ENCODE measurements around the gene CGB7.
"Not testable (repeated sequence)": the region's sequence is repeated elsewhere in the genome, so short reads cannot be mapped to it uniquely, and the experiment has no call there.

CGB7 gene

DNA sequence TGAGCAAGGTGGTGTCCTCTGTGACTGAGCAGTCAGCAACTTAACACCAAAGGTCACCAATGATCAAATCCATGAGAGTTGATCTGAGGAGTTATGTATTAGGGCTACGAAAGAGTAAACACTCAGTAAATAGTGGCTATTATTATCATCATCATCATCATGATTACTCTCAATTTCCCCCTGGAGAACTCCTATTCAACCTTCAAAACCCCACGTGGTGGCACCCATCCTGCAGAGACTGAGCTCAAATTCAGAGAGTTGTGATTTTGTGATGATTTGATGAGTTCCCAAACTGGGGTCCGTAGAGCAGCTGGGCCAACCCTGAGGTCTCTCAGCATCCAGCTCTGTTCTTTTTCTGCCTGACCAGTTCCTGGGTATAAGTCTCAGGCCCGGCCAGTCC, 7.7 kb downstream of the CGB7 start:
- in situ Hi-C loops (cut with MboI; ENCODE audit: low pct_unique_long_range_greater_than_20kb, low sequenced_read_pairs); DNase-seq: not testable (repeated sequence)

DNA sequence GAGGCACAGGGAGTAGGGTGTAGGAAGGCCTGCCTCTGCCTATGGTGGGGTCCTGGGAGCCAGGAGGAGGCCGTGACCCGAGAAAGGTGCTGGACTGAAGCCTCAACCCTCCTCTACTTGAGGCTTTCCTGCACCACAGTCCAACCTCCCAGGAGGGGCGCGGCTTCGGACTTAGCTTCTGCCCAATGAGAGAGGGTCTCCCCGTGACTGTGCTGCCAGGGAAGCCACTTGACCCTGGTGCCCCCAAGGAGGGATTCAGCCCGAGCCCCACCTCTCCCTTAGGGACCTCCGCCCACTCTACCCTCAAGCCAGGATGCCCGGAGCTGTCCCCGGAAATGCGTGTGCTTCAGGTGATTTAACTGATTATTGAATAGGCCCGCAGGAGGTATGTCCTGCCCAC, 8.5 kb downstream of the CGB7 start, which contains the start of gene CGB8:
TSS of gene CGB8 (minus strand) at position 101 of the 400 bp plus-strand sequence. CDS start 372 bp downstream, outside the sequence.
- in situ Hi-C loops (cut with MboI; ENCODE audit: low pct_unique_long_range_greater_than_20kb, low sequenced_read_pairs); DNase-seq: not testable (repeated sequence)

DNA sequence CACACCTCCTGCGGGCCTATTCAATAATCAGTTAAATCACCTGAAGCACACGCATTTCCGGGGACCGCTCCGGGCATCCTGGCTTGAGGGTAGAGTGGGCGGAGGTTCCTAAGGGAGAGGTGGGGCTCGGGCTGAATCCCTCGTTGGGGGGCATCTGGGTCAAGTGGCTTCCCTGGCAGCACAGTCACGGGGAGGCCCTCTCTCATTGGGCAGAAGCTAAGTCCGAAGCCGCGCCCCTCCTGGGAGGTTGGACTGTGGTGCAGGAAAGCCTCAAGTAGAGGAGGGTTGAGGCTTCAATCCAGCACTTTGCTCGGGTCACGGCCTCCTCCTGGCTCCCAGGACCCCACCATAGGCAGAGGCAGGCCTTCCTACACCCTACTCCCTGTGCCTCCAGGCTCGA, 14.0 kb downstream of the CGB7 start, which contains the start of gene CGB5:
TSS of gene CGB5 (plus strand) at position 301 of the 400 bp plus-strand sequence. CDS start 362 bp downstream, outside the sequence.
- in situ Hi-C loops (cut with MboI; ENCODE audit: low pct_unique_long_range_greater_than_20kb, low sequenced_read_pairs); DNase-seq: not testable (repeated sequence)

DNA sequence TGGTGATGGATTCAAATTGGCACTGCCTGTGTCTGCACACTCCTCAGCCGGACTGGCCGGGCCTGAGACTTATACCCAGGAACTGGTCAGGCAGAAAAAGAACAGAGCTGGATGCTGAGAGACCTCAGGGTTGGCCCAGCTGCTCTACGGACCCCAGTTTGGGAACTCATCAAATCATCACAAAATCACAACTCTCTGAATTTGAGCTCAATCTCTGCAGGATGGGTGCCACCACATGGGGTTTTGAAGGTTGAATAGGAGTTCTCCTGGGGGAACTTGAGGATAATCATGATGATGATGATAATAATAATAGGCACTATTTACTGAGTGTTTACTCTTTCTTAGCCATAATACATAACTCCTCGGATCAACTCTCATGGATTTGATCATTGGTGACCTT, 14.9 kb downstream of the CGB7 start:
- in situ Hi-C loops (cut with MboI; ENCODE audit: low pct_unique_long_range_greater_than_20kb, low sequenced_read_pairs); DNase-seq: not testable (repeated sequence)

DNA sequence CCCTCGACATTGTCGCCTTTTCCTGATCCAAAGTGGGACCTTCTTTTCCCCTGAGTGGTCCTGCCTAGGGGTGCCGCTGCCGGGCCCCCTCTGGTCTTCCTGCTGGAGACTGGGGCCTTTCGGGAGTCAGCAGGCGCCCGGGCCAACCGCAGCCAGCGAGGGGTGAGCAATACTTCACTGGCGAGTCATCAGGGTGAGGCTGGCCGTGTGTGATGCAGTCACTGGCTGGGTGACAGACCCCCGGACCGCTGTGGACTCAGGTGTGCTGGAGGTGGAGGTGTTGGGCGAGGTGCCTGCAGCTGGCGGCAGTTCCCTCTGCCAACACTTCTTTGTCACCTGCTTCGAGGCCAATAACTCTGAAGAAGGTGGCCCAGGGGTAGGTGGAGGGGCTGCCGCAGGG, 15.4 kb downstream of the CGB7 start:
- in situ Hi-C loops (cut with MboI; ENCODE audit: low pct_unique_long_range_greater_than_20kb, low sequenced_read_pairs), result no loop called here
- no peak for DNase-seq

DNA sequence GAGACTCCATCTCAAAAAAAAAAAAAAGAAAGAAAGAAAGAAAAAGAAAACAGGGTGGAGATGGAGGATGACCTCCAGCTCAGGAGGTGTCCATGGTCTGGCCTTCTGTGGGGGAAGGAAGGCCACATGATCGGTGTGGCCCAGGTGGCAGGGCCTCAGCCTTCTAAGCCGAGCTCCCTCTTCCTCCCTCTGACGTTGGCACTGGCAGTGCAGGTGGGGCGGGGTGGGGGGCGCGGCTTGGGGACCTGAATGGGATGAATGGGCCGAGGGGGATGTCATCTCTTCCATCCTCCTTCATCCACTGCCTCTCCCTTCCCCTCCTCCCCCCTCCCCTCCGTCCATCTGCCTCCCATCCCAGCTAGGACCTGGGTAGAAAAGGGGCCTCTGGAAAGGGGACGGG, 17.8 kb downstream of the CGB7 start:
- DNase-seq; in situ Hi-C loops (cut with MboI; ENCODE audit: low pct_unique_long_range_greater_than_20kb, low sequenced_read_pairs): not testable (repeated sequence)

DNA sequence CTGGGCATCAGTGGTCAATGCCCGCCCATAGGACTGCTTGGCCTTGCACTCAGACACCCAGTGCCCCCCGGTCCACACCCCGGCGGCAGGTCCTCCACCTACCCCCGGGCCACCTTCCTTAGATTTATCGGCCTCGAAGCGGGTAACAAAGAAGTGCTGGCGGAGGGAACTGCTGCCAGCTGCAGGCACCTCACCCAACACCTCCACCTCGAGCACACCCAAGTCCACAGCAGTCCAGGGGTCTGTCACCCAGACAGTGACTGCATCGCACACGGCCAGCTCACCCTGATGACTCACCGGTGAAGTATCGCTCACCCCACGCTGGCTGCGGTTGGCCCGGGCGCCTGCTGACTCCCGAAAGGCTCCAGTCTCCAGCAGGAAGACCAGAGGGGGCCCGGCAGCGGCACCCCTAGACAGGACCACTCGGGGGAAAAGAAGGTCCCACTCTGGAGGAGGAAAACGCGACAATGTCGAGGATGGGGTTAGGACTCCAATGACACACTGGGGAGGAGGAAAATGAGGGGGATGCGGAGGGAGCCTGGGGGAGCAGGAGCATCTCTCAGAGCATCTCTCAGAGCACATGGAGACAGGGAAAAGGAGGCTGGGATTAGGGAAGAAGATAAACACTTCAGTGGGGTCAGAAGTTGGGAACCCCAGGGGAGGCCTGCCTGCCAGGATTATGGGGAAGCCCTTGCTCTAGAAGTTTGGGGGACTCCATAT, 18.8 kb downstream of the CGB7 start:
- in situ Hi-C loops (cut with MboI; ENCODE audit: low pct_unique_long_range_greater_than_20kb, low sequenced_read_pairs); DNase-seq: not testable (repeated sequence)

DNA sequence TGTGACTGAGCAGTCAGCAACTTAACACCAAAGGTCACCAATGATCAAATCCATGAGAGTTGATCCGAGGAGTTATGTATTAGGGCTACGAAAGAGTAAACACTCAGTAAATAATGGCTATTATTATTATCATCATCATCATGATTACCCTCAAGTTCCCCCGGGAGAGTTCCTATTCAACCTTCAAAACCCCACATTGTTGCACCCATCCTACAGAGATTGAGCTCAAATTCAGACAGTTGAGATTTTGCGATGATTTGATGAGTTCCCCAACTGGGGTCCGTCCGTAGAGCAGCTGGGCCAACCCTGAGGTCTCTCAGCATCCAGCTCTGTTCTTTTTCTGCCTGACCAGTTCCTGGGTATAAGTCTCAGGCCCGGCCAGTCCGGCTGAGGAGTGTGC, 19.4 kb downstream of the CGB7 start:
- DNase-seq; in situ Hi-C loops (cut with MboI; ENCODE audit: low pct_unique_long_range_greater_than_20kb, low sequenced_read_pairs): not testable (repeated sequence)

DNA sequence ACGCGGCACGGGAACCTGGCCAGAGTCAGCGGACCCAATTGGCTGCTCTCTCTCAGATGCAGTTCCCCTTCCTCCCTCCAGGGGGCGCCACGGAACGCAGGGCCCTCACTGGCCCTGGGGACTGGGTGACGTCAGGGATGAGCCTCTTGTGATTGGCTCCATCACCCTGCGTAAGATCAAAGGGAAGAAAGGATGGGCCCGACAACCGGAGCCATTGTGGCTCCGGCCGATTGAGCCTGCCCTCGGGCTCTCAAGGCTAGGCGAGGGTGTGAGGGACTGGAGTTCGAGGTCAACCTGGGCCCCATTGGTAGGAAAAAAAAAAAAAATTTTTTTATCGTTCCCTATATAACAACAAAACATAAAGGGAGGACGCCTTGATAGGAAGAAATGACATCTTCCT, 20.7 kb downstream of the CGB7 start, which contains the start of gene CGB1:
TSS of gene CGB1 (minus strand) at position 81 of the 400 bp plus-strand sequence. CDS start 184 bp downstream, outside the sequence.
- in situ Hi-C loops (cut with MboI; ENCODE audit: low pct_unique_long_range_greater_than_20kb, low sequenced_read_pairs), result not testable (repeated sequence)
- peak; percentile 37 for DNase-seq

DNA sequence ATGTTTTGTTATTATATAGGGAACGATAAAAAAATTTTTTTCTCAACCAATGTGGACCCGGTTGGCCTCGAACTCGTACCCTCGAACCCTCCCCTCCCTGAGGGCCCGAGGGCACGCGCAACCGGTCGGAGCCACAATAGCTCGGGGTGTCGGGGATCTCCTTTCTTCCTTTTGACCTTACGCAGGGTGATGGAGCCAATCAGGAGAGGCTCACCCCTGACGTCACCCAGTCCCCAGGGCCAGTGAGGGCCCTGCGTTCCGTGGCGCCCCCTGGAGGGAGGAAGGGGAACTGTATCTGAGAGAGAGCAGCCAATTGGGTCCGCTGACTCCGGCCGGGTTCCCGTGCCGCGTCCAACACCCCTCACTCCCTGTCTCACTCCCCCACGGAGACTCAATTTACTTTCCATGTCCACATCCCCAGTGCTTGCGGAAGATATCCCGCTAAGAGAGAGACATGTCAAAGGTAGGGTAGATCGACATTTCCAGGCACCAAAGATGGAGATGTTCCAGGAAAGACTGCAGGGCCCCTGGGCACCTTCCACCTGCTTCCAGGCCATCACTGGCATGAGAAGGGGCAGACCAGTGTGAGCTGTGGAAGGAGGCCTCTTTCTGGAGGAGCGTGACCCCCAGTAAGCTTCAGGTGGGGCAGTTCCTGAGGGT, 25.8 kb downstream of the CGB7 start, which contains the start of gene CGB2:
TSS of gene CGB2 (plus strand) at position 249 of the 660 bp plus-strand sequence. CDS start at position 455, 206 bp downstream.
- DNase-seq; in situ Hi-C loops (cut with MboI; ENCODE audit: low pct_unique_long_range_greater_than_20kb, low sequenced_read_pairs): not testable (repeated sequence)

DNA sequence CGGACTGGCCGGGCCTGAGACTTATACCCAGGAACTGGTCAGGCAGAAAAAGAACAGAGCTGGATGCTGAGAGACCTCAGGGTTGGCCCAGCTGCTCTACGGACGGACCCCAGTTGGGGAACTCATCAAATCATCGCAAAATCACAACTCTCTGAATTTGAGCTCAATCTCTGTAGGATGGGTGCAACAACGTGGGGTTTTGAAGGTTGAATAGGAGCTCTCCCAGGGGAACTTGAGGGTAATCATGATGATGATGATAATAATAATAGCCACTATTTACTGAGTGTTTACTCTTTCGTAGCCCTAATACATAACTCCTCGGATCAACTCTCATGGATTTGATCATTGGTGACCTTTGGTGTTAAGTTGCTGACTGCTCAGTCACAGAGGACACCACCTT, 27.2 kb downstream of the CGB7 start:
- DNase-seq; in situ Hi-C loops (cut with MboI; ENCODE audit: low pct_unique_long_range_greater_than_20kb, low sequenced_read_pairs): not testable (repeated sequence)

DNA sequence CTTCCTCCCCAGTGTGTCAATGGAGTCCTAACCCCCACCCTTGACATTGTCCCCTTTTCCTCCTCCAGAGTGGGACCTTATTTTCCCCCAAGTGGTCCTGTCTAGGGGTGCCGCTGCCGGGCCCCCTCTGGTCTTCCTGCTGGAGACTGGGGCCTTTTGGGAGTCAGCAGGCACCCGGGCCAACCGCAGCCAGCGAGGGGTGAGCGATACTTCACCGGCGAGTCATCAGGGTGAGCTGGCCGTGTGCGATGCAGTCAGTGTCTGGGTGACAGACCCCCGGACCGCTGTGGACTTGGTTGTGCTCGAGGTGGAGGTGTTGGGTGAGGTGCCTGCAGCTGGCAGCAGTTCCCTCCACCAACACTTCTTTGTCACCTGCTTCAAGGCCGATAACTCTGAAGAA, 27.8 kb downstream of the CGB7 start:
- DNase-seq; in situ Hi-C loops (cut with MboI; ENCODE audit: low pct_unique_long_range_greater_than_20kb, low sequenced_read_pairs): not testable (repeated sequence)

DNA sequence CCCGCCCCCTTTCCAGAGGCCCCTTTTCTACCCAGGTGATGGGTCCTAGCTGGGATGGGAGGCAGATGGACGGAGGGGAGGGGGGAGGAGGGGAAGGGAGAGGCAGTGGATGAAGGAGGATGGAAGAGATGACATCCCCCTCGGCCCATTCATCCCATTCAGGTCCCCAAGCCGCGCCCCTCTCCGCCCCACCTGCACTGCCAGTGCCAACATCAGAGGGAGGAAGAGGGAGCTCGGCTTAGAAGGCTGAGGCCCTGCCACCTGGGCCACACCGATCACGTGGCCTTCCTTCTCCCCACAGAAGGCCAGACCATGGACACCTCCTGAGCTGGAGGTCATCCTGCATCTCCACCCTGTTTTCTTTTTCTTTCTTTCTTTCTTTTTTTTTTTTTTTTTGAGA, 28.9 kb downstream of the CGB7 start:
- DNase-seq; in situ Hi-C loops (cut with MboI; ENCODE audit: low pct_unique_long_range_greater_than_20kb, low sequenced_read_pairs): not testable (repeated sequence)

DNA sequence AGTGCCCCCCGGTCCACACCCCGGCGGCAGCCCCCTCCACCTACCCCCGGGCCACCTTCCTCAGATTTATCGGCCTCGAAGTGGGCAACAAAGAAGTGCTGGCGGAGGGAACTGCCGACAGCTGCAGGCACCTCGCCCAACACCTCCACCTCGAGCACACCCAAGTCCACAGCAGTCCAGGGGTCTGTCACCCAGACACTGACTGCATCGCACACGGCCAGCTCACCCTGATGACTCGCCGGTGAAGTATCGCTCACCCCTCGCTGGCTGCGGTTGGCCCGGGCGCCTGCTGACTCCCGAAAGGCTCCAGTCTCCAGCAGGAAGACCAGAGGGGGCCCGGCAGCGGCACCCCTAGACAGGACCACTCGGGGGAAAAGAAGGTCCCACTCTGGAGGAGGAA, 31.9 kb downstream of the CGB7 start:
- in situ Hi-C loops (cut with MboI; ENCODE audit: low pct_unique_long_range_greater_than_20kb, low sequenced_read_pairs); DNase-seq: not testable (repeated sequence)

DNA sequence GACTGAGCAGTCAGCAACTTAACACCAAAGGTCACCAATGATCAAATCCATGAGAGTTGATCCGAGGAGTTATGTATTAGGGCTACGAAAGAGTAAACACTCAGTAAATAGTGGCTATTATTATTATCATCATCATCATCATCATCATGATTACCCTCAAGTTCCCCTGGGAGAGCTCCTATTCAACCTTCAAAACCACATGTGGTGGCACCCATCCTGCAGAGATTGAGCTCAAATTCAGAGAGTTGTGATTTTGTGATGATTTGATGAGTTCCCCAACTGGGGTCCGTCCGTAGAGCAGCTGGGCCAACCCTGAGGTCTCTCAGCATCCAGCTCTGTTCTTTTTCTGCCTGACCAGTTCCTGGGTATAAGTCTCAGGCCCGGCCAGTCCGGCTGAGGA, 32.5 kb downstream of the CGB7 start:
- DNase-seq; in situ Hi-C loops (cut with MboI; ENCODE audit: low pct_unique_long_range_greater_than_20kb, low sequenced_read_pairs): not testable (repeated sequence)

DNA sequence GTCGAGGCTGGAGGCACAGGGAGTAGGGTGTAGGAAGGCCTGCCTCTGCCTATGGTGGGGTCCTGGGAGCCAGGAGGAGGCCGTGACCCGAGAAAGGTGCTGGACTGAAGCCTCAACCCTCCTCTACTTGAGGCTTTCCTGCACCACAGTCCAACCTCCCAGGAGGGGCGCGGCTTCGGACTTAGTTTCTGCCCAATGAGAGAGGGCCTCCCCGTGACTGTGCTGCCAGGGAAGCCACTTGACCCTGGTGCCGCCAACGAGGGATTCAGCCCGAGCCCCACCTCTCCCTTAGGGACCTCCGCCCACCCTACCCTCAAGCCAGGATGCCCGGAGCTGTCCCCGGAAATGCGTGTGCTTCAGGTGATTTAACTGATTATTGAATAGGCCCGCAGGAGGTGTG, 33.3 kb downstream of the CGB7 start, which contains the start of gene CGB3:
TSS of gene CGB3 (minus strand) at position 101 of the 400 bp plus-strand sequence. CDS start 362 bp downstream, outside the sequence.
- DNase-seq; in situ Hi-C loops (cut with MboI; ENCODE audit: low pct_unique_long_range_greater_than_20kb, low sequenced_read_pairs): not testable (repeated sequence)

DNA sequence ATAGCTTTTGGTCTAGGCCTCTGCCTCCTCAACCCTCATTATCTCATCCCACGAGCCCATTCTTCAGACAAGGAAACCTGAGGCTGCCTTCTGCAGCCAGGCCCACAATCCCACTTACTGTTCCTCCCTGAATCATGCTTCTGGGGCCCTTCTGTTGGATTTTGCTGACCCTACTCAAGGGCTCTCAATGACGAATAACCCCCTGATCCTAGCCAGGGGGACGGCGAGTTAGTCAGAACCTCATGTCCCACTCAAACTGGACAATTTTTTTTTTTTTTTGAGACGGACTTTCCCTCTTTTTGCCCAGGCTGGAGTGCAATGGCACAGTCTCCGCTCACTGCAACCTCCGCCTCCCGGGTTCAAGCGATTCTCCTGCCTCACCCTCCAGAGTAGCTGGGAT, 35.4 kb downstream of the CGB7 start:
- in situ Hi-C loops (cut with MboI; ENCODE audit: low pct_unique_long_range_greater_than_20kb, low sequenced_read_pairs), result no loop called here
- DNase-seq, result no peak

DNA sequence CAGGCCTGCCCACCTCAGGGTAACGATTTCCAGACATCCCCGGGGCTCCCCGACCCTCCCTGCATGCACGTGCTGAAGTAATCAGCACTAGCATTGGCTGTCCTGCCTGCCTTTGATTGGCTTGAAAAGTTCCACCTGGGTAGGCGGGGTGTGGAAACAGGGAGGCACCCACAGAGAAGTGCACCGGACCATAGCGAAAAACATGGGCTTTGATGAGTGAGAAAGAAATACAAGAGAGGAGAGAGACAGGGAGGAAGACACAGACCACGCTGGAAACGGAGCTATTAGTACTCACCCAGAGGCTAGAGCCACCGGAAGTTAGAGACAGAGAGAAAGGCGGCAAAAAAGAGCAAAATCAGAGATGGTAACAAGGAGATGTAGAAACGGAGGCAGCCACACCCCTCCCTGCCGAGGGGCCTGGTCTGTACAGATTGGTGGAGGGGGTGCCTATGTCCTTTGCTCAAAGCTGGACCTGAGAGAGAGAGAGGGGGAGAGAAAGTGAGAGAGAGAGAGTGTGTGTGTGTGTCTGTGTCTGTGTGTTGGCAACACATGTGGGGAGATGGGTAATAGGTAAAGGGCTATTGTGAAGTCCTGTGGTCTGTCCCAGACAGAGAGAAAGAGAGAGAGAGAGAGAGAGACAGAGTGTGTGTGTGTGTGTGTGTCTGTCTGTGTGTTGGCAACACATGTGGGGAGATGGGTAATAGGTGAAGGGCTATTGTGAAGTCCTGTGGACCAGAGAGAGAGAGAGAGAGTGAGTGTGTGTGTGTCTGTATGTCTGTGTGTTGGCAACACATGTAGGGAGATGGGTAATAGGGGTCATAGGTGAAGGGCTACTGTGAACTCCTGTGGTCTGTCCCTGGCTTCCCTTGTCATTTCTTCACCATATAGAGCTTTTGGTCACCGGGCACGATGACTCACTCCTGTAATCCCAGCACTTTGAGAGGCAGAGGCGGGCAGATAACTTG, 36.3 kb downstream of the CGB7 start:
- in situ Hi-C loops (cut with MboI; ENCODE audit: low pct_unique_long_range_greater_than_20kb, low sequenced_read_pairs), result no loop called here
- no peak for DNase-seq

DNA sequence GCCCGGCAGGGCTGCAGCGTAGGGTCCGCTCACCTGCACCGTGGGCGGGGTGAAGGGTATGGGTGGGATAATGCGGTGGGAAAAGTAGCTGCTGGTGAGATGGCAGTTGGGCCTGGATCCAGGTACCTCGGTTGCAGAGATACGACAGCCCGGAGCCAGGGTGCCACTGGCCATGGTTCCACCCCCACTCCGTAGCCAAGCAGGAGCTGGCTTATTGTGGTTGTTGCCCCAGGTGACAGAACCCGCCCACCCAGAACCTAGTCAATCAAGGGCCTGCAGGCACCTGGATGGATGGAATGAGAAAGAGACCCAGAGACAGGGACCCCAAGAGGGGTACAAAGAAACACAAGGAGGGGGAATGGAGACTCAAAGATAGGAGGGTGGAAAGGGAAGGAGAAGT, 37.2 kb downstream of the CGB7 start:
- in situ Hi-C loops (cut with MboI; ENCODE audit: low pct_unique_long_range_greater_than_20kb, low sequenced_read_pairs), result no loop called here
- DNase-seq, result no peak

Measured in KBM-7 (cell line).